Activated CD8-positive, alpha-beta memory T cell treated with anti-CD3 and anti-CD28 coated beads, Interleukin-2, amount 50 U/mL, for 24 hours (primary cell): ENCODE measurements around the gene IFRD2.
"Not testable (repeated sequence)": the region's sequence is repeated elsewhere in the genome, so short reads cannot be mapped to it uniquely, and the experiment has no call there.

Source experiments
- DNase-seq: peaks from one replicate; pipeline ENCODE4 v3.0.0-alpha.2; 2020; ENCODE audit errors: extremely low read depth

Gene IFRD2

GRCh38 chr3:50324351-50325112, 32.3 kb upstream of the IFRD2 start:
- DNase-seq = peak; percentile 24

GRCh38 chr3:50323614-50324199, 31.5 kb upstream of the IFRD2 start:
- DNase-seq = no peak

GRCh38 chr3:50323092-50323600, 30.9 kb upstream of the IFRD2 start:
- no peak for DNase-seq

GRCh38 chr3:50322386-50323091, 30.3 kb upstream of the IFRD2 start, which contains the start of gene HYAL2:
HYAL2 (minus strand) TSS chr3:50322745; CDS start chr3:50320489, 2,256 bp downstream.
- DNase-seq = no peak

GRCh38 chr3:50322115-50322385, 29.8 kb upstream of the IFRD2 start:
- no peak for DNase-seq

DNA sequence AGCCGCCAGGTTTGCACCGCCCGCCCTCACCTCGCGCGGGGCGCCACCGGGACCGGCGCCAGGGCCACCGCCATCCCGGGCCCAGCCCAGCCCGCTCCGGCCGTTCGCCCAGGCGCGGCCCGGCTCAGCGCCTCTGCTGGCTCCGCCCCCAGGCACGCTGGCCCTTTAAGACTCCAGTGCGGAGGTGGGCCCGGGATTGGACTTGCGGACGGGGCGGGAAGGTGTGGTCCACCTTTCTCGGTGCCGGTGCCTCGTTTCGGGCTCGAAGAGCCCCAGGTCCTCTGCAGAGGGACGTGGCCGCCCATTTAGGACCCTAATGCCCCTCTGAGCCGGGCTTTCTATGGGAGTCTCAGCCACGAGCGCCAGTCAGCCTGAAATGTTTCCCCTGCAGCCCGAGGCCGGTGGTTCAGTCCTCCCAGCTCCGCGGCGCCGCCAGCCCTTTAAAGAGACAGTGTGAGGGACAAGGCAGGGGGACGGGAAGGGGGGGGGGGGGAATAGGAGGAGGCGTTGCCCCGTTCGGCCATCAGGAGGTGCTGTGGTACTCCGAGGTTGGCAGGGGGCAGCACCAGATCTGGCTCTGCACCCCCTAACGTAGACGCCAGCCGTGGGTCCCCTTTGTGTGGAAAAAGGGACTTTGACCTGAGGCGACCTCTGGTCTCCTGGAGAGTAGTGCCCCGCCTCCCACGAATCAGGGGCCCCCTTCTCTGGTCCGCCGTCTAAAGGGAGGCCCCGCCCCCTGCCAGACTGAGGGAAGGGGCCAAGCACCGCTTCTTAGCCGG, 29.3 kb upstream of the IFRD2 start:
- DNase-seq = peak; percentile 54

DNA sequence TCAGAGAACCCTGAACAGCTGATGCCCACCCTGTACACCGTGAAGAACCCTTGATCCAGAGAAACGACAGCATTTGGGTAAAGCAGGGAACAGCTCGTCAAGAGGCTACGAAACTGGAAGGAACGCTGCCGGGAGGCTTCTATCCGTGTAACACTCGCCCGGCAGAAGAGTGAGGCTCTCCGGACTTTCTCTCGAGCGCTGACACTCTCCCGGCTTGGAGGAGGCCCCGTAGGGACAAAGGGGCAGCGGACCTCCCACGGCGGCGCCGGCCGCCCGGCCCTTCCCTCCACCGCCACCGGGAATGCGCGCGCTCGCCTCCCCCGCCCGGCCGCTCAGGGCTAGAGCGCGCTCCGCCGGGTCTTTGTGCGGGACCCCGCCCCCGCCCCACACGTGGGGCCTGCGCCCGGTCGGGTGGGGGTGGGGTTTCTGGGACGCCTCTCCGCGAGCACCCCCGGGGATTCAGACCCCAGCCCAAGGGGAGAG, 28.7 kb upstream of the IFRD2 start:
- peak; percentile 18 for DNase-seq

GRCh38 chr3:50319894-50320625, 27.8 kb upstream of the IFRD2 start:
- no peak for DNase-seq

GRCh38 chr3:50319181-50319893, 27.1 kb upstream of the IFRD2 start:
- DNase-seq = no peak

GRCh38 chr3:50318615-50319014, 26.4 kb upstream of the IFRD2 start:
- no peak for DNase-seq

DNA sequence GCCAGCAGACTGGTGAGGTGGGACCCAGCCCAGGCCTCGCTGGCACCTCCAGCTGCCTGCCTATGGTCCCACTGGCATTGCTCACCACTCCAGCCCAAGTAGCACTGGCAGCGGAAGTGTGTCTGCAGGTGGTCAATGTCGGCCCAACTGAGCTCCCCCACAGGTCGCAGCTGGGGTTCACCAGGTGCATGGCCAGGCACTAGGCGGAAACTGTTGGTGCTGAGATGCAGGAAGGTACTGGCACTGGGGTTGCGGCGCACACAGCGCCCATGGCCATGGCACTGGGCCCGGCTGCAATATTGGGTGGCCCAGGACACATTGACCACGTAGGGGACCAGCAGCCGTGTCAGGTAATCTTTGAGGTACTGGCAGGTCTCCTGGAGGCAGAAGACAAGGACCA, 25.9 kb upstream of the IFRD2 start:
- DNase-seq = no peak

- DNase-seq = no peak
Measured at GRCh38 chr3:50317300-50317699, 25.1 kb upstream of the IFRD2 start.

GRCh38 chr3:50316657-50317242, 24.5 kb upstream of the IFRD2 start:
- DNase-seq = no peak

- no peak for DNase-seq
Measured at GRCh38 chr3:50314816-50315215, 22.6 kb upstream of the IFRD2 start.

GRCh38 chr3:50314342-50314741, 22.1 kb upstream of the IFRD2 start:
- no peak for DNase-seq

GRCh38 chr3:50312041-50312440, 19.8 kb upstream of the IFRD2 start:
- DNase-seq = not testable (repeated sequence)

GRCh38 chr3:50304601-50305000, 12.4 kb upstream of the IFRD2 start:
- no peak for DNase-seq

- no peak for DNase-seq
Measured at GRCh38 chr3:50303013-50303815, 11.0 kb upstream of the IFRD2 start, which contains the start of gene HYAL1. HYAL1 (minus strand) TSS chr3:50303574; CDS start chr3:50302956, 618 bp downstream.
